Right forelimb (tissue), 1 donor: ENCODE data around the gene ACOT11.

Source experiments
- DNase-seq: peaks from one replicate; pipeline ENCODE4 v3.0.0-alpha.2; 2018

Gene ACOT11

GRCh38 chr1:54565113-54565501 is 17.1 kb downstream of the ACOT11 start:
- DNase-seq, result no peak

- no peak for DNase-seq
Measured at GRCh38 chr1:54566438-54567141, 18.6 kb downstream of the ACOT11 start.

GRCh38 chr1:54567961-54568360 is 19.9 kb downstream of the ACOT11 start:
- no peak for DNase-seq

GRCh38 chr1:54569339-54569738 is 21.3 kb downstream of the ACOT11 start:
- DNase-seq, result no peak

- no peak for DNase-seq
Measured at GRCh38 chr1:54570161-54570560, 22.1 kb downstream of the ACOT11 start.

- no peak for DNase-seq
Measured at GRCh38 chr1:54571326-54571725, 23.3 kb downstream of the ACOT11 start.

GRCh38 chr1:54571803-54572541 is 23.9 kb downstream of the ACOT11 start:
- DNase-seq, result no peak

GRCh38 chr1:54572542-54572850 is 24.5 kb downstream of the ACOT11 start:
- DNase-seq, result no peak

GRCh38 chr1:54574158-54574778 is 26.2 kb downstream of the ACOT11 start:
- no peak for DNase-seq

GRCh38 chr1:54575161-54575560 is 27.1 kb downstream of the ACOT11 start:
- DNase-seq, result no peak

- DNase-seq, result no peak
Measured at GRCh38 chr1:54575605-54576290, 27.7 kb downstream of the ACOT11 start.

GRCh38 chr1:54577612-54578011 is 29.6 kb downstream of the ACOT11 start:
- DNase-seq, result peak; percentile 69

- no peak for DNase-seq
Measured at GRCh38 chr1:54579337-54579781, 31.3 kb downstream of the ACOT11 start.

GRCh38 chr1:54580856-54581550 is 33.0 kb downstream of the ACOT11 start:
- DNase-seq, result no peak

GRCh38 chr1:54581621-54582035 is 33.6 kb downstream of the ACOT11 start:
- peak; percentile 86 for DNase-seq

- DNase-seq, result no peak
Measured at GRCh38 chr1:54582566-54583306, 34.7 kb downstream of the ACOT11 start.

GRCh38 chr1:54583307-54583686 is 35.3 kb downstream of the ACOT11 start:
- no peak for DNase-seq

- peak; percentile 55 for DNase-seq
Measured at GRCh38 chr1:54583871-54584270, 35.8 kb downstream of the ACOT11 start.

GRCh38 chr1:54584575-54584974 is 36.5 kb downstream of the ACOT11 start:
- DNase-seq, result no peak

GRCh38 chr1:54585181-54586066 is 37.4 kb downstream of the ACOT11 start:
- DNase-seq, result no peak

- no peak for DNase-seq
Measured at GRCh38 chr1:54588377-54588776, 40.3 kb downstream of the ACOT11 start.
